Activated naive CD4-positive, alpha-beta T cell treated with anti-CD3 and anti-CD28 coated beads, Interleukin-2, amount 10 ng/mL, durations not matched to agents 7 days and 5 days (primary cell): ENCODE results near the gene DDX43.
A peak's percentile ranks its signal among the peaks of the same experiment; 100 is the strongest.
"Not testable (repeated sequence)": the region's sequence is repeated elsewhere in the genome, so short reads cannot be mapped to it uniquely, and the experiment has no call there.

Source experiments
- CTCF ChIA-PET: fragments of 350-600 bp; sonication (Branson Sonifier 250); formaldehyde crosslinking; loops from one replicate; lab custom pipeline; 2021; ENCODE audit warnings: antibody characterized with exemption; lab: Charles Lee
- DNase-seq: peaks from one replicate; pipeline ENCODE4 v3.0.0-alpha.2; 2020
- H3K27ac Mint-ChIP-seq: one replicate; pipeline ENCODE4 v1.8.0; 2021; ENCODE audit warnings: mild to moderate bottlenecking, moderate library complexity, mixed read lengths
- H3K27me3 Mint-ChIP-seq: one replicate; pipeline ENCODE4 v1.8.0; 2021; ENCODE audit warnings: mild to moderate bottlenecking, mixed read lengths
- H3K36me3 Mint-ChIP-seq: one replicate; pipeline ENCODE4 v1.8.0; 2021; ENCODE audit warnings: mixed read lengths
- H3K4me1 Mint-ChIP-seq: one replicate; pipeline ENCODE4 v1.8.0; 2021; ENCODE audit warnings: mixed read lengths
- H3K4me3 Mint-ChIP-seq: one replicate; pipeline ENCODE4 v1.8.0; 2021; ENCODE audit warnings: mild to moderate bottlenecking, moderate library complexity, mixed read lengths
- H3K9me3 Mint-ChIP-seq: one replicate; pipeline ENCODE4 v1.8.0; 2021; ENCODE audit warnings: mixed read lengths

The DDX43 gene

GRCh38 chr6:73413102-73413501 is 18.5 kb downstream of the DDX43 start:
- Mint-ChIP-seq H3K36me3 (peaks cover 24% of the 10 kb centered on the region), H3K27ac (no peak overlapping the region), H3K27me3 (no peaks in the 10 kb centered on the region), H3K9me3 (no peaks in the 10 kb centered on the region), H3K4me3 (no peak overlapping the region), H3K4me1 (peaks cover under 1% of the 10 kb centered on the region)
- DNase-seq, result no peak
- CTCF ChIA-PET, result interaction anchor here (0.6 kb wide), 1 partner anchor 261 kb away, joined by 3 read pairs; no protein-coding TSS in a partner anchor

GRCh38 chr6:73418081-73418741 is 23.6 kb downstream of the DDX43 start:
- Mint-ChIP-seq H3K4me3 (no peak overlapping the region), H3K4me1 (peaks cover 26% of the 10 kb centered on the region), H3K36me3 (peaks cover 54% of the 10 kb centered on the region), H3K9me3 (no peaks in the 10 kb centered on the region), H3K27ac (no peak overlapping the region), H3K27me3 (no peaks in the 10 kb centered on the region)
- no peak for DNase-seq
- CTCF ChIA-PET, result interaction anchor here (1.1 kb wide), 1 partner anchor 1006 kb away, joined by 3 read pairs; no protein-coding TSS in a partner anchor

GRCh38 chr6:73421534-73421933 is 26.9 kb downstream of the DDX43 start:
- H3K9me3 Mint-ChIP-seq, result no peaks in the 10 kb centered on the region
- H3K27ac Mint-ChIP-seq, result peak overlapping the region; percentile 99
- DNase-seq, result no peak
- H3K4me3 Mint-ChIP-seq, result no peak overlapping the region
- no peaks in the 10 kb centered on the region for H3K27me3 Mint-ChIP-seq
- peaks cover 54% of the 10 kb centered on the region for H3K36me3 Mint-ChIP-seq
- CTCF ChIA-PET, result interaction anchor here (0.6 kb wide), 1 partner anchor 48 kb away, joined by 3 read pairs; no protein-coding TSS in a partner anchor
- peaks cover 36% of the 10 kb centered on the region for H3K4me1 Mint-ChIP-seq

GRCh38 chr6:73435236-73435635 is 40.6 kb downstream of the DDX43 start:
- no peak overlapping the region for H3K4me3 Mint-ChIP-seq
- peaks cover 31% of the 10 kb centered on the region for H3K4me1 Mint-ChIP-seq
- no peak for DNase-seq
- H3K27ac Mint-ChIP-seq, result no peak overlapping the region
- H3K9me3 Mint-ChIP-seq, result no peaks in the 10 kb centered on the region
- H3K36me3 Mint-ChIP-seq, result peaks cover 53% of the 10 kb centered on the region
- H3K27me3 Mint-ChIP-seq, result no peaks in the 10 kb centered on the region
- CTCF ChIA-PET, result interaction anchor here (1.6 kb wide), 1 partner anchor 175 kb away, joined by 3 read pairs; no protein-coding TSS in a partner anchor

GRCh38 chr6:73443555-73443954 is 48.9 kb downstream of the DDX43 start:
- Mint-ChIP-seq H3K27ac (no peak overlapping the region), H3K27me3 (no peaks in the 10 kb centered on the region), H3K9me3 (no peaks in the 10 kb centered on the region), H3K4me3 (no peak overlapping the region), H3K36me3 (peaks cover 55% of the 10 kb centered on the region), H3K4me1 (peaks cover 57% of the 10 kb centered on the region)
- no peak for DNase-seq
- CTCF ChIA-PET, result no interaction called here

- Mint-ChIP-seq H3K4me1 (peaks cover 59% of the 10 kb centered on the region), H3K27me3 (no peaks in the 10 kb centered on the region), H3K27ac (peak overlapping the region; percentile 88), H3K36me3 (peaks cover 25% of the 10 kb centered on the region), H3K9me3 (no peaks in the 10 kb centered on the region), H3K4me3 (peak overlapping the region; percentile 96)
- CTCF ChIA-PET, result interaction anchor here (1.3 to 3.8 kb wide), 4 partner anchors 10 to 159 kb away, joined by 4 to 30 read pairs (median 6); partner anchors contain the start of gene MTO1
- peak; percentile 65 for DNase-seq
These were observed 56.8 kb downstream of the DDX43 start for GRCh38 chr6:73451223-73452106.

GRCh38 chr6:73452107-73452461 is 57.5 kb downstream of the DDX43 start, which contains the start of gene CGAS:
CGAS (minus strand) TSS chr6:73452297; CDS start chr6:73452181, 116 bp downstream.
- Mint-ChIP-seq H3K27me3 (no peaks in the 10 kb centered on the region), H3K4me1 (peaks cover 62% of the 10 kb centered on the region), H3K27ac (peak within 1 kb of the TSS; percentile 88)

GRCh38 chr6:73455865-73456629 is 61.4 kb downstream of the DDX43 start:
- Mint-ChIP-seq H3K9me3 (no peaks in the 10 kb centered on the region), H3K27me3 (no peaks in the 10 kb centered on the region), H3K27ac (no peak overlapping the region), H3K36me3 (peaks cover 16% of the 10 kb centered on the region), H3K4me3 (no peak overlapping the region), H3K4me1 (peaks cover 61% of the 10 kb centered on the region)
- no peak for DNase-seq
- CTCF ChIA-PET, result no interaction called here

More at GRCh38 chr6:73452107-73452461, 57.5 kb downstream of the DDX43 start, which contains the start of gene CGAS:
- Mint-ChIP-seq H3K4me3 (peak within 1 kb of the TSS; percentile 96), H3K9me3 (no peaks in the 10 kb centered on the region), H3K36me3 (peaks cover 27% of the 10 kb centered on the region)
- CTCF ChIA-PET, result interaction anchor here (2.0 to 3.8 kb wide), 3 partner anchors 10 to 63 kb away, joined by 4 to 30 read pairs (median 7); partner anchors contain the start of gene MTO1
- peak; percentile 84 for DNase-seq

GRCh38 chr6:73459474-73459873 is 64.8 kb downstream of the DDX43 start:
- peak overlapping the region; percentile 98 for H3K4me3 Mint-ChIP-seq
- not testable (repeated sequence) for H3K27me3 Mint-ChIP-seq, DNase-seq, H3K9me3 Mint-ChIP-seq
- H3K27ac Mint-ChIP-seq, result peak overlapping the region; percentile 100
- CTCF ChIA-PET, result interaction anchor here (5.0 kb wide), 1 partner anchor 8 kb away, joined by 30 read pairs; the partner anchor contains the start of gene CGAS
- peaks cover 70% of the 10 kb centered on the region for H3K4me1 Mint-ChIP-seq
- peaks cover 27% of the 10 kb centered on the region for H3K36me3 Mint-ChIP-seq

- peak overlapping the region; percentile 98 for H3K4me3 Mint-ChIP-seq
- peaks cover 27% of the 10 kb centered on the region for H3K36me3 Mint-ChIP-seq
- no peaks in the 10 kb centered on the region for H3K27me3 Mint-ChIP-seq
- H3K4me1 Mint-ChIP-seq, result peaks cover 71% of the 10 kb centered on the region
- H3K27ac Mint-ChIP-seq, result peak overlapping the region; percentile 100
- no peak for DNase-seq
- H3K9me3 Mint-ChIP-seq, result no peaks in the 10 kb centered on the region
- CTCF ChIA-PET, result interaction anchor here (5.0 kb wide), 1 partner anchor 8 kb away, joined by 30 read pairs; the partner anchor contains the start of gene CGAS
These were observed 65.4 kb downstream of the DDX43 start for GRCh38 chr6:73460056-73460455.

- CTCF ChIA-PET, result interaction anchor here (1.0 to 5.0 kb wide), 4 partner anchors 9 to 842 kb away, joined by 3 to 30 read pairs (median 4); partner anchors contain the start of gene CGAS
- H3K4me3 Mint-ChIP-seq, result peak within 1 kb of the TSS; percentile 98
- H3K4me1 Mint-ChIP-seq, result peaks cover 69% of the 10 kb centered on the region
- H3K27ac Mint-ChIP-seq, result peak within 1 kb of the TSS; percentile 100
- no peaks in the 10 kb centered on the region for H3K9me3 Mint-ChIP-seq
- DNase-seq, result peak; percentile 91
- no peaks in the 10 kb centered on the region for H3K27me3 Mint-ChIP-seq
- peaks cover 34% of the 10 kb centered on the region for H3K36me3 Mint-ChIP-seq
These were observed 67.1 kb downstream of the DDX43 start, which contains the start of gene MTO1 for GRCh38 chr6:73461537-73462350. MTO1 (plus strand) TSS chr6:73461737; CDS start chr6:73461855, 118 bp downstream.
